GM12878 (cell line): ENCODE data around the gene RANBP1. TPM values are rescaled to one million over a fixed set of nuclear protein-coding genes. Genes with fewer than 3 reads are reported as not detected.
A peak's percentile ranks its signal among the peaks of the same experiment; 100 is the strongest.

Source experiments
- ATAC-seq: fragments of 200-7000 bp; cut with Tn5 transposase; 3 replicates; pipeline ENCODE4 v1.9.1; 2020; ENCODE audit warnings: mild to moderate bottlenecking, moderate library complexity
- BruUV-seq: library from RNA; stranded (reverse); fragments of 400-500 nt; replicated peaks from 2 replicates; lab custom pipeline; 2021; lab: Mats Ljungman, UMichigan
- CTCF ChIA-PET: fragments of 300-600 bp; sonication (Branson Sonifier 250); formaldehyde crosslinking; extraction: SDS; loops from one replicate; lab custom pipeline; 2021; ENCODE audit warnings: inconsistent platforms; lab: Yijun Ruan, JAX
- POLR2A ChIA-PET: fragments of 350-600 bp; formaldehyde crosslinking; extraction: SDS; loops from one replicate; lab custom pipeline; 2021; ENCODE audit warnings: inconsistent platforms; lab: Charles Lee
- RAD21 ChIA-PET: fragments of 300-600 bp; sonication (Branson Sonifier 250); formaldehyde crosslinking; loops from one replicate; lab custom pipeline; 2023; ENCODE audit warnings: antibody characterized with exemption; ENCODE audit not compliant: unreplicated experiment; lab: Charles Lee
- SMC1A ChIA-PET: fragments of 300-600 bp; sonication (Branson Sonifier 250); formaldehyde crosslinking; loops from one replicate; lab custom pipeline; 2023; ENCODE audit not compliant: unreplicated experiment, uncharacterized antibody; lab: Charles Lee
- DNase-seq: peaks from one replicate; pipeline ENCODE4 v3.0.0-alpha.2; 2011; ENCODE audit warnings: low read depth, low spot score
- FAIRE-seq: peaks from 3 replicates; lab custom pipeline; 2011; peaks lifted over from hg19 to GRCh38; lab: Jason Lieb, UNC
- H2AFZ ChIP-seq: 2 replicates; pipeline ENCODE4 v1.6.0; 2011; ENCODE audit warnings: low read depth, low read length, control low read depth; ENCODE audit not compliant: control insufficient read depth
- H3K27ac ChIP-seq: 2 replicates; pipeline ENCODE4 v1.5.1; 2011; ENCODE audit warnings: control low read depth; ENCODE audit not compliant: control insufficient read depth, insufficient read depth
- H3K27me3 ChIP-seq, 2 experiments: replicated peaks in 1 of 2; 2 replicates each; pipeline versions ENCODE4 v1.6.0 to v1.6.1; 2011; ENCODE audit warnings: low read length in 1 of 2; ENCODE audit not compliant: control insufficient read depth in 2 of 2, insufficient read depth in 2 of 2
- H3K36me3 ChIP-seq, 2 experiments: 2 replicates each; pipeline ENCODE4 v1.5.1; 2011; ENCODE audit warnings: low read length in 1 of 2; ENCODE audit not compliant: control insufficient read depth in 2 of 2, insufficient read depth in 2 of 2
- H3K4me1 ChIP-seq: 2 replicates; pipeline ENCODE4 v1.6.1; 2011; ENCODE audit warnings: mild to moderate bottlenecking, low read length, moderate library complexity, mixed read lengths; ENCODE audit not compliant: control insufficient read depth, insufficient read depth
- H3K4me2 ChIP-seq: 2 replicates; pipeline ENCODE4 v1.6.0; 2011; ENCODE audit warnings: control low read depth; ENCODE audit not compliant: control insufficient read depth, insufficient read depth
- H3K4me3 ChIP-seq: fragments of 200-600 bp; sonication (generic); 2 replicates; pipeline ENCODE4 v1.5.1; 2016
- H3K79me2 ChIP-seq: 2 replicates; pipeline ENCODE4 v1.6.0; 2011; ENCODE audit warnings: low read length; ENCODE audit not compliant: control insufficient read depth, insufficient read depth
- H3K9ac ChIP-seq: 2 replicates; pipeline ENCODE4 v1.8.0; 2011; ENCODE audit warnings: low read length, control low read depth, mixed read lengths; ENCODE audit not compliant: control insufficient read depth, insufficient read depth
- H3K9me3 ChIP-seq: replicated peaks from 3 replicates; pipeline ENCODE4 v1.5.1; 2011; ENCODE audit warnings: mild to moderate bottlenecking, low read length; ENCODE audit not compliant: control insufficient read depth, insufficient read depth
- H4K20me1 ChIP-seq: 2 replicates; pipeline ENCODE4 v1.6.0; 2011; ENCODE audit not compliant: control insufficient read depth, insufficient read depth
- POLR2A ChIP-seq: IDR thresholded peaks from 2 replicates; pipeline ENCODE4 v1.6.1; 2011; ENCODE audit warnings: low read depth, mild to moderate bottlenecking, low read length
- RB1 ChIP-seq: fragments of 450-650 bp; formaldehyde crosslinking; IDR thresholded peaks from 2 replicates; pipeline ENCODE4 v1.6.1; 2017; ENCODE audit warnings: mild to moderate bottlenecking, borderline replicate concordance
- WGBS: methylation state at CpG from one replicate; pipeline ENCODE4 v1.1.6; 2016; ENCODE audit warnings: low lambda C conversion rate; ENCODE audit not compliant: insufficient replicate concordance, insufficient coverage; ENCODE audit errors: missing lambda C conversion rate; 5-methylcytosine and 5-hydroxymethylcytosine counted together
- in situ Hi-C: fragments of 300-500 bp; cut with MboI; formaldehyde crosslinking; loops from 9 replicates; pipeline ENCODE4 v1.14.3; 2018; ENCODE audit warnings: mixed read lengths
- intact Hi-C: fragments of 100-400 bp; cut with micrococcal nuclease; formaldehyde crosslinking; loops from one replicate; pipeline ENCODE4 v1.14.2; 2022; ENCODE audit not compliant: unreplicated experiment
- polyA plus RNA-seq, 11 experiments: library from polyadenylated mRNA; depleted of rRNA in 4 of 11; unstranded in 6 of 11; stranded (reverse) in 5 of 11; fragments of >200 nt; fragmentation: Nextera tagmentation in 4 of 11; fragmentation: Illumina TruSeq in 1 of 11; extraction: Ambion mirVana in 4 of 11; extraction: Trizol in 1 of 11; gene quantifications; 1 replicate in 1 of 11; 2 replicates in 10 of 11; pipeline versions ENCODE4 v1.2.1 to v1.2.3, GENCODE V29; 2011 to 2016; ENCODE audit warnings: inconsistent platforms in 2 of 11, missing spikeins in 2 of 11, low read depth in 1 of 11
- total RNA-seq, 4 experiments: library from RNA; depleted of rRNA in 3 of 4; stranded (reverse); fragments of >200 nt in 3 of 4; fragmentation: Illumina TruSeq in 1 of 4; extraction: Trizol in 1 of 4; gene quantifications; 2 replicates each; pipeline versions ENCODE4 v1.2.1 to v1.2.3, GENCODE V29; 2013 to 2021
- TF ChIP-seq, protein P1 (sequence below): fragments of 450-650 bp; IDR thresholded peaks from 2 replicates; pipeline ENCODE4 v1.6.1; 2017; ENCODE audit warnings: low read depth, mild to moderate bottlenecking, moderate library complexity
- TF ChIP-seq, protein P2 (sequence below): fragments of 450-650 bp; IDR thresholded peaks from 2 replicates; pipeline ENCODE4 v1.6.1; 2018; ENCODE audit warnings: borderline replicate concordance, mild to moderate bottlenecking; ENCODE audit not compliant: partially characterized antibody

RANBP1 gene
- total and polyA plus RNA-seq, 10 of the 15 experiments (the other 5 are each of a cell fraction or from before 2014, with no cell fraction given) = 55.3 to 808 (median 394) TPM

DNA sequence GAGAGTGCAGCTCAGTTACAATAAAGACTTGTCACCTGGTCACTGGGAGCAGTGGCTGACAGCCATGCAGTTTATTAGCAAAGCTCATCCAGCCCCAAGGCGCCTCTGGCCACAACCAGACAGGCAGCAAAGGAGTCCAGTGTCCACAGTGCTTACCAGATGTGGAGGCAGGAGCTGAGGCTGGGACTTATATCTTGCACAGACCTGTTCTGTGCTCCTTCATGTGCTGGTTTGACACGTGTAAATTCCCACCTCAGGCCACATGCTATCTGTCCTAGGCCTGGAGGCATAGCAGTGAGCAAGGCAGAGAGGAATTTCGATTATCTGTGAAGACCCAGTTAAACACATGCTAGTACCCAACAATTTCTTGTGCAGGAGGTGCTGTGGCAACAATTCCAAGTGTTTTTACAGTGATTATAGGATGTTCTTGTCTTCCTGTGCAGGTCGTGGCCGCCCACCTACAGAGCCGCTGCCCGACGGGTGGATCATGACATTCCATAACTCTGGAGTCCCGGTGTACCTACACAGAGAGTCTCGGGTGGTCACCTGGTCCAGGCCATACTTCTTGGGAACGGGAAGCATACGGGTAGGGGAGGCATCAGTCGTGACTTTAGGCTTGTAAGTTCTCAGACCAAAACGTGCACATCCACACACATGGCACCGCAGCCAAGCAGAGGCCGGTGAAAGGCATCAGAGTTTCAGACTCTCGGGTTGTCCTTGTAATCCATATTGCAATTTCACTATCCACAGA is 26.5 kb upstream of the RANBP1 start:
- H3K4me3 ChIP-seq = no peak overlapping the region
- peaks cover 38 to 42% of the 10 kb centered on the region in 2 experiments for H3K36me3 ChIP-seq
- CTCF ChIA-PET = no interaction called here
- DNase-seq (no peak), ATAC-seq (no peak), FAIRE-seq (no peak)
- SMC1A ChIA-PET = no interaction called here
- no peaks in the 10 kb centered on the region for H3K27me3 ChIP-seq
- peaks cover 13% of the 10 kb centered on the region for H3K79me2 ChIP-seq
- H3K9ac ChIP-seq = no peak overlapping the region
- POLR2A ChIA-PET = no interaction called here
- no peak overlapping the region for H3K4me2 ChIP-seq
- in situ Hi-C loops = no loop called here
- H3K27ac ChIP-seq = no peak overlapping the region
- no peaks in the 10 kb centered on the region for H3K4me1 ChIP-seq
- BruUV-seq = no TSS peak
- TF ChIP-seq POLR2A (peak; percentile 25; the same call in 1 of the 2 replicates), RB1 (no peak)
- TF ChIP-seq, protein P1, sequence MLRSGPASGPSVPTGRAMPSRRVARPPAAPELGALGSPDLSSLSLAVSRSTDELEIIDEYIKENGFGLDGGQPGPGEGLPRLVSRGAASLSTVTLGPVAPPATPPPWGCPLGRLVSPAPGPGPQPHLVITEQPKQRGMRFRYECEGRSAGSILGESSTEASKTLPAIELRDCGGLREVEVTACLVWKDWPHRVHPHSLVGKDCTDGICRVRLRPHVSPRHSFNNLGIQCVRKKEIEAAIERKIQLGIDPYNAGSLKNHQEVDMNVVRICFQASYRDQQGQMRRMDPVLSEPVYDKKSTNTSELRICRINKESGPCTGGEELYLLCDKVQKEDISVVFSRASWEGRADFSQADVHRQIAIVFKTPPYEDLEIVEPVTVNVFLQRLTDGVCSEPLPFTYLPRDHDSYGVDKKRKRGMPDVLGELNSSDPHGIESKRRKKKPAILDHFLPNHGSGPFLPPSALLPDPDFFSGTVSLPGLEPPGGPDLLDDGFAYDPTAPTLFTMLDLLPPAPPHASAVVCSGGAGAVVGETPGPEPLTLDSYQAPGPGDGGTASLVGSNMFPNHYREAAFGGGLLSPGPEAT = no peak
- TF ChIP-seq, protein P2, sequence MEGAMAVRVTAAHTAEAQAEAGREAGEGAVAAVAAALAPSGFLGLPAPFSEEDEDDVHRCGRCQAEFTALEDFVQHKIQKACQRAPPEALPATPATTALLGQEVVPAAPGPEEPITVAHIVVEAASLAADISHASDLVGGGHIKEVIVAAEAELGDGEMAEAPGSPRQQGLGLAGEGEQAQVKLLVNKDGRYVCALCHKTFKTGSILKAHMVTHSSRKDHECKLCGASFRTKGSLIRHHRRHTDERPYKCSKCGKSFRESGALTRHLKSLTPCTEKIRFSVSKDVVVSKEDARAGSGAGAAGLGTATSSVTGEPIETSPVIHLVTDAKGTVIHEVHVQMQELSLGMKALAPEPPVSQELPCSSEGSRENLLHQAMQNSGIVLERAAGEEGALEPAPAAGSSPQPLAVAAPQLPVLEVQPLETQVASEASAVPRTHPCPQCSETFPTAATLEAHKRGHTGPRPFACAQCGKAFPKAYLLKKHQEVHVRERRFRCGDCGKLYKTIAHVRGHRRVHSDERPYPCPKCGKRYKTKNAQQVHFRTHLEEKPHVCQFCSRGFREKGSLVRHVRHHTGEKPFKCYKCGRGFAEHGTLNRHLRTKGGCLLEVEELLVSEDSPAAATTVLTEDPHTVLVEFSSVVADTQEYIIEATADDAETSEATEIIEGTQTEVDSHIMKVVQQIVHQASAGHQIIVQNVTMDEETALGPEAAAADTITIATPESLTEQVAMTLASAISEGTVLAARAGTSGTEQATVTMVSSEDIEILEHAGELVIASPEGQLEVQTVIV = no peak
- intact Hi-C loops = no loop called here
- H3K9me3 ChIP-seq = no peaks in the 10 kb centered on the region
- RAD21 ChIA-PET = no interaction called here
- H2AFZ ChIP-seq = no peak overlapping the region
- no peaks in the 10 kb centered on the region for H4K20me1 ChIP-seq
- 97% methylated on average over 17 of the region's 17 CpGs for WGBS
